Esophagus squamous epithelium (tissue), 4 donors: ENCODE results near the gene MAGI1.

Experiments used
- POLR2A ChIP-seq, 4 donors: fragments of 450-650 bp; IDR thresholded peaks; one replicate each; pipeline ENCODE4 v1.6.1; 2017; ENCODE audit warnings: antibody characterized with exemption in 4 of 4, mild to moderate bottlenecking in 4 of 4, moderate library complexity in 3 of 4
- TF ChIP-seq, protein P1 (sequence below), 6 experiments: fragments of 450-650 bp in 4 of 6; fragments of 200-600 bp in 2 of 6; sonication (generic) in 2 of 6; IDR thresholded peaks; one replicate each; pipeline ENCODE4 v1.5.1; 2016 to 2019; ENCODE audit warnings: antibody characterized with exemption in 6 of 6, mild to moderate bottlenecking in 4 of 6, moderate library complexity in 4 of 6

DNA sequence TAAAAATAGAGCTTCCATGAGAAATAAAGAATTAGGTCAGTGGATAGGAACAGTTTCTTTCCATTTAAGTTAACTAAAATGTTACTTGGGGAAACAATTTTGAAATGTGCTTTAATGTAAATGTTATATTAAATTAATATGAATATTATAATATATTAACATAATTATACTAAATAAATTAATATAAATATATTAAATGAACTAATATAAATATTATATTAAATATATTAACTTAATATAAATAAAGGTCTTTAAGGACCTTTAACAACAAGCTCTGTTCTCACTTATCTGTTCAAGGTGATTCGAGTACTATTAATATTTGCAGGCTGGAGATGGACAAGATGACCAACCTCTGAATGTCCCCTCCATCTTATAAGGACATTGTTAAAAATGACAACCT lies 100.6 kb downstream of the MAGI1 start:
- no peak for TF ChIP-seq POLR2A (IDR thresholded peaks at IDR 0.05)
- TF ChIP-seq, protein P1, sequence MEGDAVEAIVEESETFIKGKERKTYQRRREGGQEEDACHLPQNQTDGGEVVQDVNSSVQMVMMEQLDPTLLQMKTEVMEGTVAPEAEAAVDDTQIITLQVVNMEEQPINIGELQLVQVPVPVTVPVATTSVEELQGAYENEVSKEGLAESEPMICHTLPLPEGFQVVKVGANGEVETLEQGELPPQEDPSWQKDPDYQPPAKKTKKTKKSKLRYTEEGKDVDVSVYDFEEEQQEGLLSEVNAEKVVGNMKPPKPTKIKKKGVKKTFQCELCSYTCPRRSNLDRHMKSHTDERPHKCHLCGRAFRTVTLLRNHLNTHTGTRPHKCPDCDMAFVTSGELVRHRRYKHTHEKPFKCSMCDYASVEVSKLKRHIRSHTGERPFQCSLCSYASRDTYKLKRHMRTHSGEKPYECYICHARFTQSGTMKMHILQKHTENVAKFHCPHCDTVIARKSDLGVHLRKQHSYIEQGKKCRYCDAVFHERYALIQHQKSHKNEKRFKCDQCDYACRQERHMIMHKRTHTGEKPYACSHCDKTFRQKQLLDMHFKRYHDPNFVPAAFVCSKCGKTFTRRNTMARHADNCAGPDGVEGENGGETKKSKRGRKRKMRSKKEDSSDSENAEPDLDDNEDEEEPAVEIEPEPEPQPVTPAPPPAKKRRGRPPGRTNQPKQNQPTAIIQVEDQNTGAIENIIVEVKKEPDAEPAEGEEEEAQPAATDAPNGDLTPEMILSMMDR (IDR thresholded peaks at IDR 0.05) = no peak
